GM18505 (cell line): ENCODE data around the gene MARK4.

Experiments
- ATAC-seq: cut with Tn5 transposase; IDR thresholded peaks from one replicate; pipeline ENCODE4 v1.9.1; 2021; ENCODE audit not compliant: unreplicated experiment
- POLR2A ChIP-seq: IDR thresholded peaks from 4 replicates; pipeline ENCODE4 v1.6.1; 2011; ENCODE audit warnings: borderline replicate concordance; ENCODE audit not compliant: insufficient read depth, insufficient read length; ENCODE audit errors: extremely low read depth

The MARK4 gene

GRCh38 chr19:45294291-45295029 is 43.4 kb downstream of the MARK4 start:
- TF ChIP-seq POLR2A, result no peak
- no peak for ATAC-seq

GRCh38 chr19:45295873-45296272 is 44.8 kb downstream of the MARK4 start:
- TF ChIP-seq POLR2A, result no peak
- ATAC-seq, result no peak

DNA sequence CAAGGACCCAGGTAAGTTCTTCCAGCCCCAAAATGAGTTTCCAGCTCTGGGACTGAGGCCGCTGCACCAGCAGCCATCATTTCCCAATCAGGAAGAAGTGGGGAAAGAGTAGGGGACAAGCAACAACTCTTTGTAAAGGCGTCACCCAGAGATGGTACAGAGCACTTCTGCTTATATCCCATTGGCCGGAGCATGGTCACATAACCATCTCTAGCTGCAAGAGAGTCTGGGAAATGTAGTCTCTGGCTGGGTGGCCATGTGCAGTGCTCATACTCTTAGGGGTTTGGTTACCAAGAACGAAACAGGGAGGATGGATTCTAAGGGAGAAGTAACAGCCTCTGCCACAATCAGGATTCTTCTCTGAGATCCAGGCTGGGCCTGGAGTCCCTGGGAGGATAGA is 45.3 kb downstream of the MARK4 start:
- no peak for TF ChIP-seq POLR2A
- ATAC-seq, result no peak

DNA sequence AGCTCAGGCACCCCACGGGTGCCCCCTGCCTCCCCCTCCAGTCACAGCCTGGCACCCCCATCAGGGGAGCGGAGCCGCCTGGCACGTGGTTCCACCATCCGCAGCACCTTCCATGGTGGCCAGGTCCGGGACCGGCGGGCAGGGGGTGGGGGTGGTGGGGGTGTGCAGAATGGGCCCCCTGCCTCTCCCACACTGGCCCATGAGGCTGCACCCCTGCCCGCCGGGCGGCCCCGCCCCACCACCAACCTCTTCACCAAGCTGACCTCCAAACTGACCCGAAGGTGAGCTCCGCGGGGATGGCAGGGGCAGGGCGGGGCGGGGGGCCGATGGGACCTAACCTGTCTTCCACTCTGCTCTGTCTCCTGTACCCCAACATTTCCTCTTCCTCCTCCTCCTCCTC is 46.6 kb downstream of the MARK4 start:
- ATAC-seq, result no peak
- no peak for TF ChIP-seq POLR2A

GRCh38 chr19:45298264-45298663 is 47.2 kb downstream of the MARK4 start:
- no peak for TF ChIP-seq POLR2A
- ATAC-seq, result no peak

DNA sequence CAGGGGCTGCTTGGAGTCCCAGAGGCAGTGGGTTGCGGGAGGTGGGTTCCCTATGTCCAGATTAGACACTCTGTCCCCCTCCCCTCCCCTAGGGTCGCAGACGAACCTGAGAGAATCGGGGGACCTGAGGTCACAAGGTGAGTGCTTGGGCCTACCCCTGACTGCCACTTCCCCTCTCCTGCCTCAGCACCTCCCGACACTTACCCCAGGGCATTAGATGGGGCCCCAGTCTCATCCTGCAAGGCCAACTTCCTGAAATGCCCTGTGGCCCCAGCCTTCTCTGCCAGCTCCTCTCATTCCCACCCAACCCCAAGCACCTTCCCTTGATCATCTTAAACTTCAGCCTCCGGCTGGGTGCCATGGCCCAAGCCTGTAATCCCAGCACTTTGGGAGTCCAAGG is 48.6 kb downstream of the MARK4 start:
- no peak for TF ChIP-seq POLR2A
- no peak for ATAC-seq

DNA sequence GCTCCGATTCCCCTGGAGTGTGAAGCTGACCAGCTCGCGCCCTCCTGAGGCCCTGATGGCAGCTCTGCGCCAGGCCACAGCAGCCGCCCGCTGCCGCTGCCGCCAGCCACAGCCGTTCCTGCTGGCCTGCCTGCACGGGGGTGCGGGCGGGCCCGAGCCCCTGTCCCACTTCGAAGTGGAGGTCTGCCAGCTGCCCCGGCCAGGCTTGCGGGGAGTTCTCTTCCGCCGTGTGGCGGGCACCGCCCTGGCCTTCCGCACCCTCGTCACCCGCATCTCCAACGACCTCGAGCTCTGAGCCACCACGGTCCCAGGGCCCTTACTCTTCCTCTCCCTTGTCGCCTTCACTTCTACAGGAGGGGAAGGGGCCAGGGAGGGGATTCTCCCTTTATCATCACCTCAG is 51.3 kb downstream of the MARK4 start:
- ATAC-seq, result no peak
- TF ChIP-seq POLR2A, result no peak

DNA sequence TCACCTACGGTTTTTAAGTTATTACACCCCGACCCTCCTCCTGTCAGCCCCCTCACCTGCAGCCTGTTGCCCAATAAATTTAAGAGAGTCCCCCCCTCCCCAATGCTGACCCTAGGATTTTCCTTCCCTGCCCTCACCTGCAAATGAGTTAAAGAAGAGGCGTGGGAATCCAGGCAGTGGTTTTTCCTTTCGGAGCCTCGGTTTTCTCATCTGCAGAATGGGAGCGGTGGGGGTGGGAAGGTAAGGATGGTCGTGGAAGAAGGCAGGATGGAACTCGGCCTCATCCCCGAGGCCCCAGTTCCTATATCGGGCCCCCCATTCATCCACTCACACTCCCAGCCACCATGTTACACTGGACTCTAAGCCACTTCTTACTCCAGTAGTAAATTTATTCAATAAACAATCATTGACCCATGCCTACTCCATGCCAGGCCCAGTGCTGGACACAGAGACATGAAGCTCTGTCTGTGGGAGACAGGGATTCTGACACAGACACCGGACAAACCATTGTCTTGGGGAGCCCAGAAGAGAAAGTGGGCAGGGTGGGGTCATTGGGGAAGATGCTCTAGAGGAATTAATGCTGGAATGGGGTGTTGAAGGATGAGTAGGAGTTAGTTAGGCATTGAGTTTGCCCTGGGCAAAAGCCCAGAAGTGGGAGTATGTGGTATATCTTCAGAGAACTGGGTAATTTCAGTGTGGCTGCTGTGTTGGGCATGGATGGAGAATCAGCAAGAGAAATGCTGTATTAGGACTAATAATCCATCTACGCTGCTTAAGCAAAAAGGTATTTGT is 52.4 kb downstream of the MARK4 start:
- no peak for ATAC-seq
- no peak for TF ChIP-seq POLR2A

DNA sequence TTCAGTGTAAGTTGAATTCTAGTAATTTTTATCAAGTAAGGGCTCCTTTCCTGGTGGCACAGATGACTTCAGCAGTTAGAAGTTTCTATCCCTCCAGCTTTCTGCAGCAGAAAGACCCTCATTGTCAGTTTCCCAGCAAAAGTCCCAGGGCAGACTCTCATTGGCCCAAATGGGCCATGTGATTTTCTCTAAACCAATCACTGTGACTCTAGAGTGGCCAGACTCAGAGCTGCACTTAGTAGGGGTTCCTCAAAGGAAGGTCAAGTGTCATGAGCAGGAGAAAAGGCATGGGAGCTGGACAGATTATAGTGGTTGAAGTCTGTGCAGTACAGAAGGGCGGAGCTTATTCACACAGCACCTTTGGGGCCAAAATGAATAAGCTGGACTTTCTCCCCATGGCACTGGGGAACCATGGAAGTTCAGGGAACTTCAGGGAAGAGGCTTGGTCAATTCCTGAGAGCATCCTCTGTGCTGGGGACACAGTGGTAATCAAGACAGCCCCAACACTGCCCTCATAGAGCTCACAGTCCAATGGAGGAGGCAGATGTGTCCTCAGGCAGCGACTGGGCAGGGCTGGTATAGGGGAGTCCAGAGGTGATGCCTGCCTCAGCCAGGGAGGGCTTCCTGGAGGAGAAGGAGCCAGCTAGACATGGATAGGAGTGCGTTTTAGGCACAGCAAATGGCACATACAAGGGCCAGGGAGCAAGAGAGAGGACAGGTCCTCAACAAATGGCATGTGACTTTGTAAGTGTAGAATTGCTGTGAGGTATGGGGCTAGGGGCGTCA is 53.3 kb downstream of the MARK4 start:
- no peak for TF ChIP-seq POLR2A
- ATAC-seq, result no peak

DNA sequence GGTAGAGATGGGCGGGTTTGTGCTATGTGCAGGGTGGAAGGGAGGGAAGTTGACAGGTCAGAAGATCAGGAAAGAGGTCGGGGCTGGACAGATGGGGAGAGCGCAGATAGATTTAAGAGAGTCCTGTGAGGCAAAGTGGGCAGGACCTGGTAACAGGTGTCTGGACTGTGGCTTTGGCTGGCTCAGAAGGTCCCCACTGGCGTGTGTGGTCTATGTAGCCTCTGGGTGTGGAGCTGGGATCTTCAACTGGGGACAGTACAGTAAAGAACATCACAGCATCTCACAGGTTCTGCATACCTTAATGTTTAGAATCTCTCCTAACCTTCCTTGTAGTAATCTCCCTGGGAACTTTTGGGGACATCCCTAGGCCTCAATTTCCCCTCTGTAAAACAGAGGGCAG is 53.9 kb downstream of the MARK4 start:
- ATAC-seq, result no peak
- no peak for TF ChIP-seq POLR2A

- ATAC-seq, result no peak
- TF ChIP-seq POLR2A, result no peak
Measured at GRCh38 chr19:45305421-45305820, 54.4 kb downstream of the MARK4 start.

GRCh38 chr19:45306040-45306439 is 55.0 kb downstream of the MARK4 start:
- no peak for TF ChIP-seq POLR2A
- ATAC-seq, result no peak

DNA sequence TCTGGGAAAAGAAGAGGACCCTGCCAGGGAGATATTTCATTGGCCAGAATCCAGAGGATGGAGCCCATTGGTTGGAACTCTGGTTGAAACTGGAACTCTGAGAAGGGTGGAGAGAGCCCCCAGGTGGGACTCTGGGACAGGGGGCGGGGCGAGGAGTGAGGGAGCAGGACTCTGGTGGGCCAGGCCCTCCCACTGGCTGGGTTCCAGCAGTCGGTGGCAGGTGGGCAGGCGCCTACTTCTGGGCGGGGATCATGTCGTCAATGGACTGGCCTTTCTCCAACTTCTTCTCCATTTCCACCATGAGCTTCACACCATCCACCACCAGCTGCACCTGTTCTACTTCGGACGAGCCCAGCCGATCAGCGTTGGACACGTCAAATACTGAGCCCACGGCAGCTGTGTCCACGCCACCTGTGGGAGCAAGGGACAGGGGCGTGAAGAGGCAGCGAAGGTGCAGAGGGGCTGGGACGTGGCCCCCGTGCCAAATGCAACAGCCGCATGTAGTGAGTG is 55.5 kb downstream of the MARK4 start:
- TF ChIP-seq POLR2A, result no peak
- ATAC-seq, result no peak
